Tibial artery (tissue), 4 donors: ENCODE results near the gene POLR2C.

Experiments
- DNase-seq, 2 donors: peaks; one replicate each; pipeline ENCODE4 v3.0.0-alpha.2; 2019
- H3K27ac ChIP-seq, 2 donors: fragments of 200-600 bp; sonication (generic) in 1 of 2; 1 replicate in 1 of 2; 2 replicates in 1 of 2; pipeline ENCODE4 v1.5.1; 2018 to 2019; ENCODE audit warnings: mild to moderate bottlenecking in 1 of 2
- H3K27me3 ChIP-seq, 2 donors: fragments of 200-600 bp; sonication (generic) in 1 of 2; one replicate each; pipeline versions ENCODE4 v1.5.1 to v1.6.0; 2016 to 2019
- H3K36me3 ChIP-seq, 3 donors: fragments of 200-600 bp; sonication (generic) in 2 of 3; one replicate each; pipeline ENCODE4 v1.5.1; 2016 to 2019; ENCODE audit warnings: mild to moderate bottlenecking in 2 of 3
- H3K4me1 ChIP-seq, 4 donors: fragments of 200-600 bp; sonication (generic) in 2 of 4; 1 replicate in 3 of 4; 2 replicates in 1 of 4; pipeline ENCODE4 v1.5.1; 2016 to 2019
- H3K4me3 ChIP-seq, 2 donors: fragments of 200-600 bp; sonication (generic) in 1 of 2; 1 replicate in 1 of 2; 2 replicates in 1 of 2; pipeline ENCODE4 v1.5.1; 2018 to 2019; ENCODE audit warnings: mild to moderate bottlenecking in 2 of 2
- H3K9me3 ChIP-seq, 3 donors: fragments of 200-600 bp; sonication (generic) in 1 of 3; one replicate each; pipeline ENCODE4 v1.5.1; 2016 to 2019
- CTCF ChIP-seq, 2 experiments: fragments of 200-600 bp in 1 of 2; fragments of 450-650 bp in 1 of 2; IDR thresholded peaks; one replicate each; pipeline ENCODE4 v1.5.1; 2017 to 2019; ENCODE audit warnings: antibody characterized with exemption in 2 of 2, mild to moderate bottlenecking in 1 of 2, moderate library complexity in 1 of 2
- intact Hi-C: fragments of 100-400 bp; cut with DNase I; formaldehyde crosslinking; loops from one replicate; pipeline ENCODE4 v1.15.0; 2023; ENCODE audit warnings: low total_unique reads

The POLR2C gene

GRCh38 chr16:57514371-57514770 is 51.9 kb downstream of the POLR2C start:
- no peak overlapping the region for H3K4me3 ChIP-seq
- intact Hi-C loops, result no loop called here
- H3K27ac ChIP-seq, result no peak overlapping the region
- no peaks in the 10 kb centered on the region for H3K4me1 ChIP-seq
- H3K9me3 ChIP-seq, result no peaks in the 10 kb centered on the region
- DNase-seq, result no peak
- no peak for TF ChIP-seq CTCF (IDR thresholded peaks at IDR 0.05)
- H3K27me3 ChIP-seq, result no peaks in the 10 kb centered on the region
- peaks cover 48 to 74% (median 58%) of the 10 kb centered on the region in 3 donors for H3K36me3 ChIP-seq

- Histone ChIP-seq H3K4me3 (no peak overlapping the region), H3K4me1 (peaks cover 0 to 6% (median 3%) of the 10 kb centered on the region in 4 donors), H3K27me3 (no peaks in the 10 kb centered on the region), H3K9me3 (no peaks in the 10 kb centered on the region), H3K27ac (no peak overlapping the region), H3K36me3 (peaks cover 48 to 74% (median 58%) of the 10 kb centered on the region in 3 donors)
- TF ChIP-seq CTCF (IDR thresholded peaks at IDR 0.05), result no peak
- intact Hi-C loops, result no loop called here
- DNase-seq, result no peak
Observed at GRCh38 chr16:57514791-57515600, 52.5 kb downstream of the POLR2C start.

GRCh38 chr16:57516176-57516725 is 53.8 kb downstream of the POLR2C start:
- Histone ChIP-seq H3K36me3 (peaks cover 48 to 79% (median 58%) of the 10 kb centered on the region in 3 donors), H3K9me3 (no peaks in the 10 kb centered on the region), H3K27me3 (no peaks in the 10 kb centered on the region), H3K27ac (no peak overlapping the region), H3K4me1 (peaks cover 0 to 7% (median 3%) of the 10 kb centered on the region in 4 donors), H3K4me3 (no peak overlapping the region)
- intact Hi-C loops, result loop anchor here (2.0 kb wide), 1 partner anchor 97 kb away; no protein-coding TSS in a partner anchor
- TF ChIP-seq CTCF (IDR thresholded peaks at IDR 0.05), result no peak
- no peak for DNase-seq

GRCh38 chr16:57516773-57517172 is 54.3 kb downstream of the POLR2C start:
- intact Hi-C loops, result loop anchor here (2.0 kb wide), 1 partner anchor 98 kb away; no protein-coding TSS in a partner anchor
- TF ChIP-seq CTCF (IDR thresholded peaks at IDR 0.05), result no peak
- Histone ChIP-seq H3K36me3 (peaks cover 47 to 84% (median 58%) of the 10 kb centered on the region in 3 donors), H3K9me3 (no peaks in the 10 kb centered on the region), H3K4me1 (peaks cover 0 to 7% (median 3%) of the 10 kb centered on the region in 4 donors), H3K27ac (no peak overlapping the region), H3K4me3 (no peak overlapping the region), H3K27me3 (no peaks in the 10 kb centered on the region)
- no peak for DNase-seq

- TF ChIP-seq CTCF (IDR thresholded peaks at IDR 0.05), result no peak
- DNase-seq, result no peak
- Histone ChIP-seq H3K27ac (no peak overlapping the region), H3K27me3 (no peaks in the 10 kb centered on the region), H3K4me1 (peaks cover 0 to 8% (median 3%) of the 10 kb centered on the region in 4 donors), H3K36me3 (peaks cover 38 to 82% (median 52%) of the 10 kb centered on the region in 3 donors), H3K4me3 (no peak overlapping the region), H3K9me3 (no peaks in the 10 kb centered on the region)
- intact Hi-C loops, result loop anchor here (2.0 kb wide), 1 partner anchor 99 kb away; no protein-coding TSS in a partner anchor
Observed at GRCh38 chr16:57517397-57518367, 55.2 kb downstream of the POLR2C start.
